ENCODE data around the gene MC4R. TPM values are rescaled to one million over a fixed set of nuclear protein-coding genes. Genes with fewer than 3 reads are reported as not detected.
"Not testable (repeated sequence)": the region's sequence is repeated elsewhere in the genome, so short reads cannot be mapped to it uniquely, and the experiment has no call there.

The MC4R gene
- polyA plus RNA-seq (2013, experiment 1 of 2): 0.15 TPM
- polyA plus RNA-seq (2013, experiment 2 of 2): 0.19 TPM

DNA sequence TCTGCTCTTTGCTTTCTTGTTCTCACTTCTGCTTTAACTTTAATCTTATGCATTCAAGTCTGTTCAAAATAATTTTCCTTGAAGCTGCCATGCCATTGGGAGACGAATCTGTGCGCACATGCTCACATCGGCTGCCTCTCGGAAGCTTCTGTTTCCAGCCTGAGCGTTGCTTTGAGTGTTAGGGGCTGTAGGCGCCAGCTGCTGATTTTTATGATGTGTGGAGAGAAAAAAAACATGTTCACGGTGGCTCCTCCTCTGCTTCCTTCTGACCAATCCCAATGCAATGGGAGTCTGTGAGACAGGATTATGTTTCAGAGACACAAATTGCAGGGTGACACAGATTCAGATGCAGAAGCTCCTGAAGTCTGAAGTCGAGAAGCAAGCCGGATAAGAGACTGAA is at the start of gene MC4R:
MC4R (minus strand) TSS at position 180 of the 400 bp plus-strand sequence. CDS start 426 bp downstream, outside the sequence.
- Histone ChIP-seq H3K9me3 (ENCODE audit: insufficient read depth, low read depth, low read length) (no peaks in the 10 kb centered on the region), H3K4me1 (ENCODE audit: insufficient read depth, low read length) (peaks cover 6% of the 10 kb centered on the region), H3K36me3 (ENCODE audit: insufficient read depth, low read length) (no peaks in the 10 kb centered on the region), H3K27me3 (ENCODE audit: insufficient read depth, low read length) (no peaks in the 10 kb centered on the region), H3K4me3 (ENCODE audit: low read length) (no peak within 1 kb of the TSS), H3K9ac (ENCODE audit: low read depth, low read length) (no peak within 1 kb of the TSS), H3K27ac (ENCODE audit: low read depth, low read length) (no peak within 1 kb of the TSS)
- WGBS: 73% methylated on average over 9 of the region's 9 CpGs

DNA sequence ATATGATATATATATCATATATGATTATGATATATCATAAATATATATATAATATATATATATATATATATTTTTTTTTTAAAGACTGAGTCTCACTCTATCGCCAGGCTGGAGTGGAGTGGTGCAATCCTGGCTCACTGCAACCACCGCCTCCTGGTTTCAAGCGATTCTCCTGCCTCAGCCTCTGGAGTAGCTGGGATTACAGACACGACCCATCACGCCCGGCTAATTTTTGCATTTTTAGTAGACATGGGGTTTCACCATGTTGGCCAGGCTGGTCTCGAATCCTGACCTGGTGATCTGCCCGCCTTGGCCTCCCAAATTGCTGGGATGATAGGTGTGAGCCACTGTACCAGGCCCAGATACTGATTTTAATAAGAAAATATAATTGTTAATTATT is 49.7 kb upstream of the MC4R start:
- H3K27me3 ChIP-seq (ENCODE audit: insufficient read depth, low read length); H3K9ac ChIP-seq (ENCODE audit: low read depth, low read length); H3K36me3 ChIP-seq (ENCODE audit: insufficient read depth, low read length); H3K9me3 ChIP-seq (ENCODE audit: insufficient read depth, low read depth, low read length); H3K4me1 ChIP-seq (ENCODE audit: insufficient read depth, low read length); H3K4me3 ChIP-seq (ENCODE audit: low read length); H3K27ac ChIP-seq (ENCODE audit: low read depth, low read length): not testable (repeated sequence)
- 98% methylated on average over 8 of the region's 8 CpGs for WGBS

DNA sequence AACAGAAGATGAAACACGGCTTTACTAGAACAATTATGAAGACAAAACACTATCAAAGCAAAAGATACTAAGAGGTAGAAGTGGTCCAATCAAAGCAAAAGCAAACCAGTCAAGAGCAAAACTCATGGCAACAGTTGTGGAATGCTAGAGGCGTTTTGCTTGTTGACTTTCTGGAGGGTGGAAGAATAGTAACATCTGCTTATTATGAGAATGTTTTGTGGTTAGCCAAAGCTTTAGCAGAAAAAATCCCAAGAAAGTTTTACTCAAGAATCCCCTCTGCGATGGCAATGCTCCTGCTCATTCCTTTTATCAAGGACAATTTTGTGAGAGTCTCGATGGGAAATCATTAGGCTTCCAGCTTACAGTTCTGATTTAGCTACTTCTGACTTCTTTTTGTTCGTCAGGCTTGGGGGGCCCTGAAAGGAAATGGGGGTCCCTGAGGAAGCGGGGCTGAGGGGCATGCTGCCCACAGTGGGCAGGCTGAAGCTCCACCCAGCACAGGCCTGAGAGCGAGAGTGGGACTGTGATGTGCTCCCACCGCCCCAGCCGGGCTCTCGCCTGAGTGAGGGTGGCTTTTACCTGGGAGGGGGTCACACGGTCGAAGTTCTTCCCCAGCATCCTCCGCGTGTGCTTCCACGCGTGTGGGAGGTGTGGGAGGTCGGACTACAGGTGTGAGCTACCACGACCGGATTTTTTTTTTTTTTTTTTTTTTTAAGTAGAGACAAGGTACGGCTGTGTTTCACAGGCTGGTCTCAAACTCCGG is 49.0 kb upstream of the MC4R start:
- no peaks in the 10 kb centered on the region for H3K36me3 ChIP-seq (ENCODE audit: insufficient read depth, low read length)
- no peaks in the 10 kb centered on the region for H3K4me1 ChIP-seq (ENCODE audit: insufficient read depth, low read length)
- no peaks in the 10 kb centered on the region for H3K9me3 ChIP-seq (ENCODE audit: insufficient read depth, low read depth, low read length)
- H3K27ac ChIP-seq (ENCODE audit: low read depth, low read length): no peak overlapping the region
- no peak overlapping the region for H3K9ac ChIP-seq (ENCODE audit: low read depth, low read length)
- 92% methylated on average over 18 of the region's 21 CpGs for WGBS
- no peak overlapping the region for H3K4me3 ChIP-seq (ENCODE audit: low read length)
- H3K27me3 ChIP-seq (ENCODE audit: insufficient read depth, low read length): no peaks in the 10 kb centered on the region

DNA sequence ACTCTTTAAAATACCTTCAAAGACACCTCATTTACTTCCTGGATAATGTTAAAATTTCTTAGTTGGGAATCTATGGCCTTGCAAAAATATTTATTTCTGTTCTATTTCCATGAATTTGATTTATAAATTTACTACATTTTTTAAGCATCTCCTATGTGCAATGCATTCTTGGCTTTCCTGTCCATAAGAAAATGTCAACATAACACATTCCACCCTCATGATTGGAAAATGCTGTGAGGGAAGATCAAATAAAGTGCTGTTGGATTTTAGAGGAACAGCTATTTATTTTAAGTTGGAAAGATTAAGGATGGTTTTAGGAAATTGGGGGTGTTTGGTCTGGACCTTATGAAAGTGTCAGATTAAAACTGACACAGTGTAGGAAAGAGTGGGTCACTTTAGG is 45.4 kb upstream of the MC4R start:
- H3K27ac ChIP-seq (ENCODE audit: low read depth, low read length): no peak overlapping the region
- no peak overlapping the region for H3K9ac ChIP-seq (ENCODE audit: low read depth, low read length)
- H3K36me3 ChIP-seq (ENCODE audit: insufficient read depth, low read length): no peaks in the 10 kb centered on the region
- no peaks in the 10 kb centered on the region for H3K27me3 ChIP-seq (ENCODE audit: insufficient read depth, low read length)
- H3K4me1 ChIP-seq (ENCODE audit: insufficient read depth, low read length): no peaks in the 10 kb centered on the region
- no peak overlapping the region for H3K4me3 ChIP-seq (ENCODE audit: low read length)
- H3K9me3 ChIP-seq (ENCODE audit: insufficient read depth, low read depth, low read length): no peaks in the 10 kb centered on the region

DNA sequence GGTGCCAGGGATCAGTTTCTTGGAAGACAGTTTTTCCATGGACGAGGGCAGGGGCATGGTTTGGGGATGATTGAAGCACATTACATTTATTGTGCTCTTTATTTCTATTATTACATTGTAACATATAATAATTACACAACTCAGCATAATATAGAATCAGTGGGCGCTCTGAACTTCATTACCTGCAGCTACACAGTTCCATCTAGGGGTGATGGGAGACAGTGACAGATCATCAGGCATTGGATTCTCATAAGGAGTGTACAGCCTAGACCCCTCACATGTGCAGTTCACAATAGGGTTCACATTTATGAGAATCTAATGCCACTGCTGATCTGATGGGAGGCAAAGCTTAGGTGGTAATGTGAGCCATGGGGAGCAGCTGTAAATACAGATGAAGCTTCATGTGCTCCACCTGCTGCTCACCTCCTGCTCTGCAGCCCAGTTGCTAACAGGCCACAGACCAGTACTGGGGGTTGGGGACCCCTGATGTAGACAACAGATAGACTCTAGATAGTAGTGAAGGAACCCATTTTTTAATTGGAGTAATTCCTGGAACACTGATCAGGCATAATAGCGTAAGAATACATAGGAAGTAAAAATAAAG is 41.5 kb upstream of the MC4R start:
- WGBS: 97% methylated on average over 3 of the region's 3 CpGs
- H3K27me3 ChIP-seq (ENCODE audit: insufficient read depth, low read length): no peaks in the 10 kb centered on the region
- no peaks in the 10 kb centered on the region for H3K36me3 ChIP-seq (ENCODE audit: insufficient read depth, low read length)
- no peaks in the 10 kb centered on the region for H3K4me1 ChIP-seq (ENCODE audit: insufficient read depth, low read length)
- no peak overlapping the region for H3K27ac ChIP-seq (ENCODE audit: low read depth, low read length)
- H3K9me3 ChIP-seq (ENCODE audit: insufficient read depth, low read depth, low read length): no peaks in the 10 kb centered on the region
- H3K4me3 ChIP-seq (ENCODE audit: low read length): no peak overlapping the region
- H3K9ac ChIP-seq (ENCODE audit: low read depth, low read length): no peak overlapping the region

DNA sequence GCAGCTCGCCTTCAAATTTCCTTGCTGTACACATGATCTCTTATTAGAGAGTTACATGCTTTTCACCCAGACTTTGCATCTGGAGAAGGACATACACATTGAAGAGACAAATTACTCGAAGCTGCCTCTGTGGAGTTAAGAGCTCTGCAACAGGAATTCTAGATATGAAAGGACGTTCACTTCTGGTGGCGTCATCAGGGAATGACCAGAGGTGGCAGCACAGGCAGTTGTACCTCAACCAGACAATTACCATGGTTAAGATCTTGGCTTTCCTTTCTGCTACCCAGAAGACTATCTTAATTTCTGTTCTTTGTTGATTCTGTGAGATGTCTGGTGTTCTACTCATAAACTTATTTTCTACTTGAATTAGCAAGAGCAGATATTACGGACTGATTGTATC is 39.1 kb upstream of the MC4R start:
- Histone ChIP-seq H3K27ac (ENCODE audit: low read depth, low read length) (no peak overlapping the region), H3K4me3 (ENCODE audit: low read length) (no peak overlapping the region), H3K9me3 (ENCODE audit: insufficient read depth, low read depth, low read length) (no peaks in the 10 kb centered on the region), H3K9ac (ENCODE audit: low read depth, low read length) (no peak overlapping the region), H3K36me3 (ENCODE audit: insufficient read depth, low read length) (no peaks in the 10 kb centered on the region), H3K27me3 (ENCODE audit: insufficient read depth, low read length) (no peaks in the 10 kb centered on the region), H3K4me1 (ENCODE audit: insufficient read depth, low read length) (peaks cover 4% of the 10 kb centered on the region; the same call in 1 of the 2 replicates)
- 82% methylated on average over 5 of the region's 5 CpGs for WGBS

DNA sequence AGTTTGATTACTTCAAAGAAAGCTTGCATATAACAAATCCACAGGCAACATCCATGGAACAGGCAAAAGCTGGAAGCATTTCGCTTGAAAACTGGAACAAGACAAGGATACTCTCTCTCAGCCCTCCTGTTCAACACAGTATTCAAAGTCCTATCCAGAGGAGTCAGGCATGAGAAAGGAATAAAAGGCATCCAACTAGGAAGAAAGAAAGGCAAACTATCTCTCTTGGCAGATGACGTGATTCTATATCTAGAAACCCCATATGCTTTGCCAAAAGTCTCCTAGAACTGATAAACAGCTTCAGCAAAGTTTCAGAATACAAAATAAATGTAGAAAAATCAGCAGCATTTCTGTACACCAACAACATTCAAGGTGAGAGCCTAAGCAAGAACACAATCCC is 34.1 kb upstream of the MC4R start:
- Histone ChIP-seq H3K9ac (ENCODE audit: low read depth, low read length) (no peak overlapping the region), H3K36me3 (ENCODE audit: insufficient read depth, low read length) (no peaks in the 10 kb centered on the region), H3K27ac (ENCODE audit: low read depth, low read length) (no peak overlapping the region), H3K27me3 (ENCODE audit: insufficient read depth, low read length) (no peaks in the 10 kb centered on the region), H3K4me1 (ENCODE audit: insufficient read depth, low read length) (peaks cover 7% of the 10 kb centered on the region; the same call in 1 of the 2 replicates), H3K4me3 (ENCODE audit: low read length) (no peak overlapping the region), H3K9me3 (ENCODE audit: insufficient read depth, low read depth, low read length) (no peaks in the 10 kb centered on the region)
- WGBS: 86% methylated on average over 2 of the region's 2 CpGs

DNA sequence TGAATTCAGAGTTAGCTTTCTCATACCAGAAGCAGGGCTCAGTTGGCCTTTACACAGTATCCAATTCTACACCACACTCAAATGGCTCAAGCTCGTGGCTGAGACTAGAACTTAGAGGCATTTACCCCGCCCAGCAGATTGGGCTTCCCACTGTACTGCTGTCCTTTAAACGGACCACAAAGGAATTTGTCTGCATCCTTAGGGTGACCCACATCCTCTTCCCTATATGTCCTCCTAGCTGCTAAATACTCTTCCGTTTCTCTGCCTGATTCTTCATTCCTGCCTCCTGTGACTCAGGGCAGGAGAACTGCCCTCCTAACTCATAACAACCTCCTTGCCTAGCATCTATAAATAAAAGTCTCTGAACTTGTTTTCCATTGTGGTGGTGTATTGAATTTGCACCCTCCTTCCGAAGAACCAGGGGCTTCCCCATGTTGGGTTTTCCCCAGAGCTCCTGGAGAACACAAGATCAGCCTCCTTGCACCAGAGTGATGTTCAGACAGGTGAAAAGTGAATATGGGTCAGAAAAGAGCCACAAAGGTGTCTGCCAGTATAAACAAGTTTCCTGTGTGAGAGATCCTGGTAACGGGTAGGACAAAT is 32.0 kb upstream of the MC4R start:
- H3K27me3 ChIP-seq (ENCODE audit: insufficient read depth, low read length): no peaks in the 10 kb centered on the region
- no peaks in the 10 kb centered on the region for H3K9me3 ChIP-seq (ENCODE audit: insufficient read depth, low read depth, low read length)
- no peak overlapping the region for H3K4me3 ChIP-seq (ENCODE audit: low read length)
- H3K9ac ChIP-seq (ENCODE audit: low read depth, low read length): no peak overlapping the region
- 88% methylated on average over 6 of the region's 6 CpGs for WGBS
- no peak overlapping the region for H3K27ac ChIP-seq (ENCODE audit: low read depth, low read length)
- H3K4me1 ChIP-seq (ENCODE audit: insufficient read depth, low read length): peaks cover 7% of the 10 kb centered on the region; the same call in 1 of the 2 replicates
- H3K36me3 ChIP-seq (ENCODE audit: insufficient read depth, low read length): no peaks in the 10 kb centered on the region

DNA sequence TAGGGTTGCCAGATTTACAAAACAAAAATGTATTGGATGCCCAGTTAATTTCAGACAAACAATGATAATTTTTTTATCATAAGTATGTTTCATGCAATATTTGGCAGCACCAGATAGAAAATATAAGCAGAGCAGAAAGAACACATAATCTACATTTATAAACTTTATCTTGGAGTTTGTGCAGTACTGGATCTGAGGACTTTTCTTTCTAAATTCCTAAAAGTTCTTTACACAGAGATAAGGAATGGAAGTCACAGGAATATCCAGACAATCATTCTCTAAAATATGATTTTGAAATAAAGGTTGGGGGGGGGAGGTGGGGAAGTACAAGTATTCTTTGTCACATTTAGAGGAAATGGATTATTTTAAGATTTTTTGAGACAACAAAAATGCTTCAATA is 28.8 kb upstream of the MC4R start:
- Histone ChIP-seq H3K4me3 (ENCODE audit: low read length) (no peak overlapping the region), H3K9me3 (ENCODE audit: insufficient read depth, low read depth, low read length) (no peaks in the 10 kb centered on the region), H3K27ac (ENCODE audit: low read depth, low read length) (no peak overlapping the region), H3K36me3 (ENCODE audit: insufficient read depth, low read length) (no peaks in the 10 kb centered on the region), H3K27me3 (ENCODE audit: insufficient read depth, low read length) (no peaks in the 10 kb centered on the region), H3K9ac (ENCODE audit: low read depth, low read length) (no peak overlapping the region), H3K4me1 (ENCODE audit: insufficient read depth, low read length) (no peaks in the 10 kb centered on the region; the same call in 1 of the 2 replicates)

DNA sequence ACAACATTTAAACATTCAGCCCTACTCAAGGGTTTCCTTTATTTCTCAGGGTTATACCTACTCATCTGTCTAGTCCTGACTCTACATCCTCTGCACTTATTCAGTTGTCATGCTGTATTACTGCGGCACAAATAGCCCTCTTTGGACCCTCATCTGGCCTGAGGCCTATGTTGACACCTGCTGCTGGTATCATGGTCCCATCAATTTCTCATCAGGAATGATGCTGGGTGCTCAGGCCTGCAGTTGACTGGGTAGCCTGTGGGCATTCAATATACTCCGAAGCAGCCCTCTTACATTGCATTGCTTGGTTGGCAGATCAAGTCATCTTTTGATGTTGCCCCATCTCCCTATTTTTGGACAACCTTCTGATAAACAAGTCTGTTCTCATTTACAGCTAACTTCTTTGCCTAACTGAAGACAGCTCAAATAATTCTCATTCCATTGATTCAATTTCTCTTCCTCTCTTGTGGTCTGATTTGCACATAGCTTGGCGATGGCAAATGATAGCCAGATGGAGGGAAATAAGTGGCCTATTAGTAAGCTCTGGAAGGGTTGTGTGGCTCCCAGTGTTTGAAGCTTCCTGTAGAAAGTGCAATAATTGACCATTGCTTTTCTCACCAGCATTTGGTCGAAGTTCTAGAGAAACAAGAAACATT is 19.1 kb upstream of the MC4R start:
- Histone ChIP-seq H3K27ac (ENCODE audit: low read depth, low read length) (no peak overlapping the region), H3K36me3 (ENCODE audit: insufficient read depth, low read length) (no peaks in the 10 kb centered on the region), H3K4me3 (ENCODE audit: low read length) (no peak overlapping the region), H3K27me3 (ENCODE audit: insufficient read depth, low read length) (no peaks in the 10 kb centered on the region), H3K9me3 (ENCODE audit: insufficient read depth, low read depth, low read length) (no peaks in the 10 kb centered on the region), H3K4me1 (ENCODE audit: insufficient read depth, low read length) (no peaks in the 10 kb centered on the region), H3K9ac (ENCODE audit: low read depth, low read length) (no peak overlapping the region)
- WGBS: 91% methylated on average over 4 of the region's 4 CpGs

DNA sequence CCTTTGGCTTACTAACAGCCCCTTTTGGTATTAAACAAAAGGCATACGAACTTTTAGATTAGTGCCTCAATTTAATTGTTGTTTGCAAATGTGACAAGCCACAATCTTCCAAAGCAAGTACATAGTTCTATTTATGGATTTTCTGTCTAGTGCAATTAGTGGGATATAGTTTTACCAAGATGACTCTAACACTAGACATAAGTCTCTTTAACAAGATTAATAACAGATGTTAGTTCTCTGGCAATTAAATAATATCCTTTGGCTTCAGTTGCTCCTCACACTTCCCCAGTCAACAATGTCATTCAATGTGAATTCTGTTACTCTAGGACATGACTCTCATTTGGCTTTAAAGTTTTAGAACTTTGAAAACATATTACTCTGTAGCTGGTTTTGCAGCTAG is 16.7 kb upstream of the MC4R start:
- no peaks in the 10 kb centered on the region for H3K9me3 ChIP-seq (ENCODE audit: insufficient read depth, low read depth, low read length)
- no peak overlapping the region for H3K9ac ChIP-seq (ENCODE audit: low read depth, low read length)
- H3K4me3 ChIP-seq (ENCODE audit: low read length): no peak overlapping the region
- H3K4me1 ChIP-seq (ENCODE audit: insufficient read depth, low read length): no peaks in the 10 kb centered on the region
- no peaks in the 10 kb centered on the region for H3K27me3 ChIP-seq (ENCODE audit: insufficient read depth, low read length)
- H3K27ac ChIP-seq (ENCODE audit: low read depth, low read length): no peak overlapping the region
- 100% methylated on average over 1 of the region's 1 CpG for whole genome bisulfite sequencing
- no peaks in the 10 kb centered on the region for H3K36me3 ChIP-seq (ENCODE audit: insufficient read depth, low read length)

Measured in HUES64 (cell line).